Prostate gland (tissue), 2 donors: ENCODE data around the gene OXT. TPM values are rescaled to one million over a fixed set of nuclear protein-coding genes. Genes with fewer than 3 reads are reported as not detected.

Experiments used
- DNase-seq: peaks from one replicate; pipeline ENCODE4 v3.0.0-alpha.2; 2019; ENCODE audit warnings: low spot score
- H3K27ac ChIP-seq, 2 donors: fragments of 200-600 bp; sonication (generic); 2 replicates each; pipeline ENCODE4 v1.5.1; 2017 to 2019
- H3K27me3 ChIP-seq: fragments of 200-600 bp; sonication (generic); replicated peaks from 2 replicates; pipeline ENCODE4 v1.5.1; 2019; ENCODE audit not compliant: insufficient read depth
- H3K36me3 ChIP-seq, 2 donors: fragments of 200-600 bp; sonication (generic); 1 replicate in 1 of 2; 2 replicates in 1 of 2; pipeline versions ENCODE4 v1.5.1 to v1.8.1; 2017 to 2019
- H3K4me1 ChIP-seq: fragments of 200-600 bp; sonication (generic); replicated peaks from 2 replicates; pipeline ENCODE4 v1.5.1; 2019
- H3K4me3 ChIP-seq, 2 donors: fragments of 200-600 bp; sonication (generic); 2 replicates each; pipeline ENCODE4 v1.5.1; 2017 to 2019
- H3K9me3 ChIP-seq: fragments of 200-600 bp; sonication (generic); 2 replicates; pipeline ENCODE4 v1.5.1; 2017
- CTCF ChIP-seq, 4 experiments: fragments of 200-600 bp in 2 of 4; fragments of 450-650 bp in 2 of 4; sonication (generic) in 2 of 4; IDR thresholded peaks; 1 replicate in 3 of 4; 2 replicates in 1 of 4; pipeline ENCODE4 v1.5.1; 2016 to 2019; ENCODE audit warnings: antibody characterized with exemption in 4 of 4, mild to moderate bottlenecking in 2 of 4, moderate library complexity in 2 of 4
- POLR2A ChIP-seq: fragments of 450-650 bp; IDR thresholded peaks from one replicate; pipeline ENCODE4 v1.6.1; 2016; ENCODE audit warnings: antibody characterized with exemption, mild to moderate bottlenecking
- POLR2AphosphoS5 ChIP-seq: sonication (generic); formaldehyde crosslinking; IDR thresholded peaks from one replicate; pipeline ENCODE4 v1.6.1; 2017; ENCODE audit warnings: antibody characterized with exemption
- WGBS: methylation state at CpG from one replicate; pipeline ENCODE4 v1.1.5; 2018; 5-methylcytosine and 5-hydroxymethylcytosine counted together
- intact Hi-C: fragments of 100-400 bp; cut with DNase I; formaldehyde crosslinking; loops from one replicate; pipeline ENCODE4 v1.14.2; 2022
- total RNA-seq, 2 donors: library from RNA; depleted of rRNA; stranded (reverse); fragments of >200 nt; gene quantifications; one replicate each; pipeline ENCODE4 v1.1.0, GENCODE V29; 2016

Gene OXT
- total RNA-seq, 2 donors from 2014 or later = 9.8 TPM; not detected in 1

GRCh38 chr20:3094848-3095629, 23.6 kb downstream of the OXT start:
- no peaks in the 10 kb centered on the region for H3K4me1 ChIP-seq
- H3K27me3 ChIP-seq = no peaks in the 10 kb centered on the region
- no peak overlapping the region for H3K27ac ChIP-seq
- no peak for DNase-seq
- H3K4me3 ChIP-seq = no peak overlapping the region
- H3K36me3 ChIP-seq = no peaks in the 10 kb centered on the region
- H3K9me3 ChIP-seq = no peaks in the 10 kb centered on the region
- intact Hi-C loops = no loop called here
- WGBS = 83% methylated on average over 13 of the region's 13 CpGs
- TF ChIP-seq CTCF (IDR thresholded peaks at IDR 0.05) (no peak), POLR2A (no peak), POLR2AphosphoS5 (no peak)

GRCh38 chr20:3100480-3100879, 29.1 kb downstream of the OXT start:
- Histone ChIP-seq H3K27me3 (no peaks in the 10 kb centered on the region), H3K4me1 (no peaks in the 10 kb centered on the region), H3K27ac (no peak overlapping the region), H3K9me3 (no peaks in the 10 kb centered on the region), H3K36me3 (no peaks in the 10 kb centered on the region), H3K4me3 (no peak overlapping the region)
- DNase-seq = no peak
- 92% methylated on average over 7 of the region's 7 CpGs for WGBS
- no peak for TF ChIP-seq CTCF (IDR thresholded peaks at IDR 0.05)
- no peak for TF ChIP-seq POLR2A
- TF ChIP-seq POLR2AphosphoS5 = no peak
- intact Hi-C loops = no loop called here

GRCh38 chr20:3101251-3101650, 29.8 kb downstream of the OXT start:
- TF ChIP-seq POLR2AphosphoS5 = no peak
- no peak for TF ChIP-seq CTCF (IDR thresholded peaks at IDR 0.05)
- no peak for TF ChIP-seq POLR2A
- no peaks in the 10 kb centered on the region for H3K4me1 ChIP-seq
- 91% methylated on average over 6 of the region's 6 CpGs for WGBS
- no peaks in the 10 kb centered on the region for H3K9me3 ChIP-seq
- no peaks in the 10 kb centered on the region for H3K36me3 ChIP-seq
- DNase-seq = no peak
- no peak overlapping the region for H3K27ac ChIP-seq
- no peaks in the 10 kb centered on the region for H3K27me3 ChIP-seq
- intact Hi-C loops = no loop called here
- H3K4me3 ChIP-seq = no peak overlapping the region

- H3K4me1 ChIP-seq = no peaks in the 10 kb centered on the region
- no peak overlapping the region for H3K4me3 ChIP-seq
- H3K27me3 ChIP-seq = no peaks in the 10 kb centered on the region
- no peak for DNase-seq
- 76% methylated on average over 21 of the region's 21 CpGs for WGBS
- TF ChIP-seq CTCF (IDR thresholded peaks at IDR 0.05) (no peak), POLR2AphosphoS5 (no peak), POLR2A (no peak)
- no peak overlapping the region for H3K27ac ChIP-seq
- no peaks in the 10 kb centered on the region for H3K9me3 ChIP-seq
- no peaks in the 10 kb centered on the region for H3K36me3 ChIP-seq
- intact Hi-C loops = no loop called here
These were observed 30.5 kb downstream of the OXT start for GRCh38 chr20:3101737-3102574.
